SH-SY5Y (cell line): Measurements from ENCODE around the gene ALS2CL.

Source experiments
- GATA2 ChIP-seq: IDR thresholded peaks from 2 replicates; pipeline ENCODE4 v1.6.1; 2011; ENCODE audit warnings: mild to moderate bottlenecking, low read depth, low read length
- GATA3 ChIP-seq: IDR thresholded peaks from 2 replicates; pipeline ENCODE4 v1.6.1; 2011; ENCODE audit warnings: low read depth, mild to moderate bottlenecking, low read length, moderate library complexity

- TF ChIP-seq GATA2: no peak
- TF ChIP-seq GATA3: no peak
These were observed 68.9 kb downstream of the ALS2CL start for GRCh38 chr3:46624533-46624932.
